Upper lobe of left lung (tissue), 6 donors: Measurements from ENCODE around the gene UBE2F. TPM values are rescaled to one million over a fixed set of nuclear protein-coding genes. Genes with fewer than 3 reads are reported as not detected.
A peak's percentile ranks its signal among the peaks of the same experiment; 100 is the strongest.

Source experiments
- ATAC-seq, 2 donors: fragments of 200-7000 bp; cut with Tn5 transposase; one replicate each; pipeline ENCODE4 v1.9.1; 2022; ENCODE audit warnings: mild to moderate bottlenecking in 2 of 2, moderate library complexity in 2 of 2; ENCODE audit not compliant: low FRiP score in 2 of 2
- DNase-seq, 2 donors: peaks; one replicate each; pipeline ENCODE4 v3.0.0-alpha.2; 2019 to 2020
- H3K27ac ChIP-seq, 4 donors: fragments of 200-600 bp; sonication (generic); one replicate each; pipeline ENCODE4 v1.5.1; 2016 to 2019
- H3K27me3 ChIP-seq, 4 donors: fragments of 200-600 bp; sonication (generic); one replicate each; pipeline ENCODE4 v1.5.1; 2017 to 2019
- H3K36me3 ChIP-seq, 4 donors: fragments of 200-600 bp; sonication (generic); one replicate each; pipeline ENCODE4 v1.5.1; 2016 to 2019
- H3K4me1 ChIP-seq, 4 donors: fragments of 200-600 bp; sonication (generic); one replicate each; pipeline ENCODE4 v1.5.1; 2018 to 2019
- H3K4me3 ChIP-seq, 4 donors: fragments of 200-600 bp; sonication (generic); one replicate each; pipeline ENCODE4 v1.5.1; 2017 to 2019; ENCODE audit warnings: mild to moderate bottlenecking in 2 of 4, moderate library complexity in 1 of 4
- H3K9me3 ChIP-seq, 4 donors: fragments of 200-600 bp; sonication (generic); one replicate each; pipeline ENCODE4 v1.5.1; 2018 to 2019
- EP300 ChIP-seq, 4 donors: sonication (generic); formaldehyde crosslinking; IDR thresholded peaks; one replicate each; pipeline ENCODE4 v1.5.1; 2017; ENCODE audit warnings: antibody characterized with exemption in 4 of 4, control low read depth in 2 of 4
- POLR2A ChIP-seq, 4 donors: fragments of 450-650 bp; IDR thresholded peaks; one replicate each; pipeline ENCODE4 v1.5.1; 2016 to 2017; ENCODE audit warnings: antibody characterized with exemption in 4 of 4, mild to moderate bottlenecking in 2 of 4
- POLR2AphosphoS5 ChIP-seq, 2 donors: sonication (generic); formaldehyde crosslinking; IDR thresholded peaks; one replicate each; pipeline ENCODE4 v1.5.1; 2017; ENCODE audit warnings: antibody characterized with exemption in 2 of 2
- WGBS, 2 donors: methylation state at CpG; one replicate each; pipeline ENCODE4 v1.1.5; 2017 to 2018; 5-methylcytosine and 5-hydroxymethylcytosine counted together
- total RNA-seq, 6 donors: library from RNA; depleted of rRNA in 4 of 6; stranded (reverse); fragments of >200 nt in 4 of 6; gene quantifications; one replicate each; pipeline versions ENCODE4 v1.1.0 to v1.2.1, GENCODE V29; 2016 to 2021
- TF ChIP-seq, protein P1 (sequence below), 6 experiments: fragments of 450-650 bp in 4 of 6; fragments of 200-600 bp in 2 of 6; sonication (generic) in 2 of 6; IDR thresholded peaks; one replicate each; pipeline ENCODE4 v1.5.1; 2016 to 2019; ENCODE audit warnings: antibody characterized with exemption in 6 of 6
- donor health status: DM: no; HTN: no; CAD: no; lungs with moderate emphysema.
- donor health status: DM: no; HTN: yes; CAD: no; lungs with severe emphysema.

The UBE2F gene
- total RNA-seq, 6 donors from 2014 or later, result 11.5 to 65.5 (median 39.8) TPM

DNA sequence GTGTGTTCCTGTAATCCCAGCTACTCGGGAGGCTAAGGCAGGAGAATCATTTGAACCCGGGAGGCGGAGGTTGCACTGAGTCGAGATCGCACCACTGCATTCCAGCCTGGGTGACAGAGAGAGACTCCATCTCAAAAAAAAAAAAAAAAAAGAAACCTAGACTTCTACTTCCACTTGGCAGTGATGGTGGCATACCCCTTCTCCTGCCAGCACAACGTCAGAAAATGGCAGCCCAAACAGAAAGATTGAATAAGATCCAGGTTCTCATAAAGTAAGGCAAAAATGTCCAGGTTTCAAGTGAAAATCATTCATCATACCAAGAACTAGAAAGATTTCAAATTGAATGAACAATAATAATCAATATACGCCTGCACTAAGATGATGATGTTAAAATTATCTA lies 117.9 kb downstream of the UBE2F start:
- WGBS, 2 donors, result 95% methylated on average over 7 of the region's 7 CpGs
- Histone ChIP-seq H3K27me3 (no peaks in the 10 kb centered on the region), H3K9me3 (no peaks in the 10 kb centered on the region), H3K4me3 (no peak overlapping the region), H3K27ac (no peak overlapping the region), H3K36me3 (peaks cover 5 to 37% (median 27%) of the 10 kb centered on the region in 4 donors), H3K4me1 (no peaks in the 10 kb centered on the region)
- no peak for ATAC-seq
- no peak for DNase-seq
- TF ChIP-seq, protein P1, sequence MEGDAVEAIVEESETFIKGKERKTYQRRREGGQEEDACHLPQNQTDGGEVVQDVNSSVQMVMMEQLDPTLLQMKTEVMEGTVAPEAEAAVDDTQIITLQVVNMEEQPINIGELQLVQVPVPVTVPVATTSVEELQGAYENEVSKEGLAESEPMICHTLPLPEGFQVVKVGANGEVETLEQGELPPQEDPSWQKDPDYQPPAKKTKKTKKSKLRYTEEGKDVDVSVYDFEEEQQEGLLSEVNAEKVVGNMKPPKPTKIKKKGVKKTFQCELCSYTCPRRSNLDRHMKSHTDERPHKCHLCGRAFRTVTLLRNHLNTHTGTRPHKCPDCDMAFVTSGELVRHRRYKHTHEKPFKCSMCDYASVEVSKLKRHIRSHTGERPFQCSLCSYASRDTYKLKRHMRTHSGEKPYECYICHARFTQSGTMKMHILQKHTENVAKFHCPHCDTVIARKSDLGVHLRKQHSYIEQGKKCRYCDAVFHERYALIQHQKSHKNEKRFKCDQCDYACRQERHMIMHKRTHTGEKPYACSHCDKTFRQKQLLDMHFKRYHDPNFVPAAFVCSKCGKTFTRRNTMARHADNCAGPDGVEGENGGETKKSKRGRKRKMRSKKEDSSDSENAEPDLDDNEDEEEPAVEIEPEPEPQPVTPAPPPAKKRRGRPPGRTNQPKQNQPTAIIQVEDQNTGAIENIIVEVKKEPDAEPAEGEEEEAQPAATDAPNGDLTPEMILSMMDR (IDR thresholded peaks at IDR 0.05), result no peak
- no peak for TF ChIP-seq POLR2AphosphoS5 (IDR thresholded peaks at IDR 0.05)
- no peak for TF ChIP-seq EP300 (IDR thresholded peaks at IDR 0.05)
- no peak for TF ChIP-seq POLR2A (IDR thresholded peaks at IDR 0.05)

GRCh38 chr2:238085899-238086298 lies 119.1 kb downstream of the UBE2F start:
- DNase-seq (no peak), ATAC-seq (no peak)
- no peaks in the 10 kb centered on the region for H3K4me1 ChIP-seq
- no peak for TF ChIP-seq POLR2AphosphoS5 (IDR thresholded peaks at IDR 0.05)
- no peak for TF ChIP-seq POLR2A (IDR thresholded peaks at IDR 0.05)
- TF ChIP-seq, protein P1 (IDR thresholded peaks at IDR 0.05), result no peak
- TF ChIP-seq EP300 (IDR thresholded peaks at IDR 0.05), result no peak
- H3K4me3 ChIP-seq, result no peak overlapping the region
- H3K9me3 ChIP-seq, result no peaks in the 10 kb centered on the region
- no peak overlapping the region for H3K27ac ChIP-seq
- H3K27me3 ChIP-seq, result no peaks in the 10 kb centered on the region
- peaks cover 5 to 30% (median 25%) of the 10 kb centered on the region in 4 donors for H3K36me3 ChIP-seq
- 95 to 98% methylated on average over 3 of the region's 3 CpGs for WGBS, 2 donors

GRCh38 chr2:238087211-238087610 lies 120.4 kb downstream of the UBE2F start:
- WGBS, 2 donors, result 72 to 78% methylated on average over 2 of the region's 2 CpGs
- Histone ChIP-seq H3K4me3 (no peak overlapping the region), H3K9me3 (no peaks in the 10 kb centered on the region), H3K27me3 (no peaks in the 10 kb centered on the region), H3K4me1 (no peaks in the 10 kb centered on the region), H3K36me3 (peaks cover 5 to 19% (median 18%) of the 10 kb centered on the region in 4 donors), H3K27ac (no peak overlapping the region)
- TF ChIP-seq, protein P1 (IDR thresholded peaks at IDR 0.05), result no peak
- TF ChIP-seq POLR2AphosphoS5 (IDR thresholded peaks at IDR 0.05), result no peak
- no peak for TF ChIP-seq POLR2A (IDR thresholded peaks at IDR 0.05)
- TF ChIP-seq EP300 (IDR thresholded peaks at IDR 0.05), result no peak
- ATAC-seq (peak in 1 of 2 donors; percentile 41), DNase-seq (no peak)

- WGBS, 2 donors, result 91 to 94% methylated on average over 4 of the region's 4 CpGs
- no peaks in the 10 kb centered on the region for H3K4me1 ChIP-seq
- no peak for DNase-seq
Observed at GRCh38 chr2:238090887-238091286, 124.1 kb downstream of the UBE2F start.

More at GRCh38 chr2:238090887-238091286, 124.1 kb downstream of the UBE2F start:
- H3K9me3 ChIP-seq, result no peaks in the 10 kb centered on the region
- no peak for ATAC-seq
- no peak overlapping the region for H3K27ac ChIP-seq
- TF ChIP-seq EP300 (IDR thresholded peaks at IDR 0.05) (no peak), POLR2A (IDR thresholded peaks at IDR 0.05) (no peak), POLR2AphosphoS5 (IDR thresholded peaks at IDR 0.05) (no peak)
- TF ChIP-seq, protein P1 (IDR thresholded peaks at IDR 0.05), result no peak
- no peaks in the 10 kb centered on the region for H3K27me3 ChIP-seq
- H3K36me3 ChIP-seq, result no peaks in the 10 kb centered on the region
- H3K4me3 ChIP-seq, result no peak overlapping the region
